H1 (cell line): ENCODE results near the gene ABCC4. TPM values are rescaled to one million over a fixed set of nuclear protein-coding genes. Genes with fewer than 3 reads are reported as not detected.

Experiments used
- CTCF ChIA-PET: fragments of 300-600 bp; sonication (Branson Sonifier 250); formaldehyde crosslinking; loops from one replicate; lab custom pipeline; 2021; ENCODE audit not compliant: partially characterized antibody; lab: Charles Lee
- POLR2A ChIA-PET: fragments of 300-600 bp; sonication (Branson Sonifier 250); formaldehyde crosslinking; loops from one replicate; lab custom pipeline; 2021; ENCODE audit warnings: inconsistent platforms; ENCODE audit not compliant: partially characterized antibody; lab: Charles Lee
- DNase-seq, 2 experiments: peaks; one replicate each; pipeline versions ENCODE4 v3.0.0 to v3.0.0-alpha.2; 2010 to 2022; ENCODE audit warnings: low spot score in 2 of 2, low read depth in 1 of 2, mixed read lengths in 1 of 2
- FAIRE-seq: peaks from 2 replicates; lab custom pipeline; 2011; peaks lifted over from hg19 to GRCh38; lab: Jason Lieb, UNC
- H2AFZ ChIP-seq: 2 replicates; pipeline ENCODE4 v1.8.1; 2012; ENCODE audit warnings: low read length, inconsistent platforms
- H2AK5ac ChIP-seq: 2 replicates; pipeline ENCODE4 v1.6.1; 2013; ENCODE audit warnings: low read depth, low read length
- H2BK120ac ChIP-seq: replicated peaks from 2 replicates; pipeline ENCODE3; 2013; ENCODE audit warnings: low read depth, low read length, inconsistent platforms
- H2BK12ac ChIP-seq: 2 replicates; pipeline ENCODE4 v1.6.1; 2013; ENCODE audit warnings: low read depth, low read length
- H2BK15ac ChIP-seq: 2 replicates; pipeline ENCODE4 v1.6.1; 2013; ENCODE audit warnings: low read length
- H2BK20ac ChIP-seq: 2 replicates; pipeline ENCODE4 v1.6.1; 2013; ENCODE audit warnings: low read length
- H2BK5ac ChIP-seq: 2 replicates; pipeline ENCODE4 v1.6.1; 2013; ENCODE audit warnings: low read depth, low read length
- H3K14ac ChIP-seq: 2 replicates; pipeline ENCODE4 v1.6.1; 2013; ENCODE audit warnings: inconsistent platforms; ENCODE audit not compliant: insufficient read length
- H3K18ac ChIP-seq: 2 replicates; pipeline ENCODE4 v1.6.1; 2013; ENCODE audit warnings: low read length; ENCODE audit errors: extremely low read depth
- H3K23ac ChIP-seq: 2 replicates; pipeline ENCODE4 v1.6.1; 2013; ENCODE audit warnings: inconsistent platforms; ENCODE audit not compliant: insufficient read length
- H3K23me2 ChIP-seq: 2 replicates; pipeline ENCODE4 v1.6.1; 2013; ENCODE audit warnings: low read depth, low read length
- H3K27ac ChIP-seq: 2 replicates; pipeline ENCODE4 v1.6.1; 2011; ENCODE audit warnings: low read depth, low read length, inconsistent platforms
- H3K27me3 ChIP-seq, 4 experiments: replicated peaks in 1 of 4; 1 replicate in 1 of 4; 2 replicates in 3 of 4; pipeline versions ENCODE4 v1.6.1 to v1.8.1; 2011 to 2013; ENCODE audit warnings: low read length in 3 of 4, mild to moderate bottlenecking in 3 of 4, inconsistent platforms in 2 of 4, mixed read lengths in 2 of 4, moderate library complexity in 1 of 4; ENCODE audit not compliant: control insufficient read depth in 3 of 4, insufficient read depth in 3 of 4; ENCODE audit errors: extremely low read depth in 1 of 4
- H3K36me3 ChIP-seq, 4 experiments: 2 replicates each; pipeline versions ENCODE4 v1.6.1 to v1.8.1; 2011 to 2013; ENCODE audit warnings: mild to moderate bottlenecking in 4 of 4, low read length in 3 of 4, moderate library complexity in 2 of 4, control low read depth in 1 of 4, inconsistent platforms in 1 of 4; ENCODE audit not compliant: insufficient read depth in 4 of 4, control insufficient read depth in 2 of 4
- H3K4ac ChIP-seq: replicated peaks from 2 replicates; pipeline ENCODE3; 2013; ENCODE audit warnings: low read length, low read depth, mixed read lengths, inconsistent platforms; ENCODE audit not compliant: insufficient read length
- H3K4me1 ChIP-seq, 4 experiments: replicated peaks in 1 of 4; 1 replicate in 1 of 4; 2 replicates in 3 of 4; pipeline versions ENCODE4 v1.6.1 to v1.8.1; 2011 to 2013; ENCODE audit warnings: low read length in 3 of 4, inconsistent platforms in 2 of 4, mixed read lengths in 1 of 4; ENCODE audit not compliant: insufficient read depth in 4 of 4, control insufficient read depth in 3 of 4
- H3K4me2 ChIP-seq, 2 experiments: 2 replicates each; pipeline versions ENCODE4 v1.6.1 to v1.8.1; 2011 to 2013; ENCODE audit warnings: low read depth in 2 of 2, low read length in 2 of 2, control low read depth in 1 of 2, inconsistent platforms in 1 of 2, mild to moderate bottlenecking in 1 of 2; ENCODE audit not compliant: insufficient read depth in 1 of 2
- H3K4me3 ChIP-seq, 4 experiments: fragments of 200-600, 300-600 bp in 1 of 4; sonication (generic), shearing (Covaris generic), sonication (Bioruptor Twin) in 1 of 4; 2 replicates each; pipeline versions ENCODE4 v1.5.1 to v1.8.1; 2011 to 2016; ENCODE audit warnings: low read length in 4 of 4, low read depth in 3 of 4, control low read depth in 2 of 4, inconsistent platforms in 2 of 4, mild to moderate bottlenecking in 2 of 4, mixed read lengths in 1 of 4, moderate library complexity in 1 of 4; ENCODE audit not compliant: insufficient read depth in 2 of 4; ENCODE audit errors: extremely low read depth in 1 of 4
- H3K56ac ChIP-seq: replicated peaks from 2 replicates; pipeline ENCODE3; 2013; ENCODE audit warnings: low read depth, mild to moderate bottlenecking, mixed read lengths, low read length, inconsistent platforms; ENCODE audit not compliant: insufficient read length
- H3K79me1 ChIP-seq: 2 replicates; pipeline ENCODE4 v1.6.1; 2013; ENCODE audit warnings: low read depth, low read length, control low read depth
- H3K79me2 ChIP-seq, 2 experiments: 2 replicates each; pipeline versions ENCODE4 v1.6.1 to v1.8.1; 2012 to 2013; ENCODE audit warnings: low read length in 2 of 2, mild to moderate bottlenecking in 2 of 2, inconsistent platforms in 1 of 2; ENCODE audit not compliant: insufficient read depth in 2 of 2, control insufficient read depth in 1 of 2
- H3K9ac ChIP-seq, 4 experiments: replicated peaks in 1 of 4; 1 replicate in 1 of 4; 2 replicates in 3 of 4; pipeline versions ENCODE4 v1.6.1 to v1.8.1; 2011 to 2013; ENCODE audit warnings: low read depth in 3 of 4, low read length in 3 of 4, control low read depth in 2 of 4, mild to moderate bottlenecking in 2 of 4, moderate library complexity in 2 of 4, inconsistent platforms in 1 of 4; ENCODE audit errors: extremely low read depth in 1 of 4
- H3K9me3 ChIP-seq, 2 experiments: 2 replicates each; pipeline versions ENCODE4 v1.6.1 to v1.8.1; 2012 to 2013; ENCODE audit warnings: mild to moderate bottlenecking in 2 of 2, moderate library complexity in 2 of 2, control low read depth in 1 of 2, inconsistent platforms in 1 of 2, low read depth in 1 of 2, low read length in 1 of 2, mixed read lengths in 1 of 2; ENCODE audit not compliant: insufficient read depth in 2 of 2
- H4K20me1 ChIP-seq, 2 experiments: replicated peaks in 1 of 2; 2 replicates each; pipeline versions ENCODE3 to v1.8.1; 2011 to 2013; ENCODE audit warnings: inconsistent platforms in 2 of 2, low read length in 2 of 2, mild to moderate bottlenecking in 1 of 2; ENCODE audit not compliant: insufficient read depth in 2 of 2, control insufficient read depth in 1 of 2
- H4K5ac ChIP-seq: 2 replicates; pipeline ENCODE4 v1.6.1; 2013; ENCODE audit warnings: low read length, low read depth, mixed read lengths, inconsistent platforms; ENCODE audit not compliant: insufficient read length
- H4K8ac ChIP-seq: 2 replicates; pipeline ENCODE4 v1.8.0; 2013; ENCODE audit warnings: mild to moderate bottlenecking, moderate library complexity, low read length, inconsistent platforms; ENCODE audit not compliant: insufficient read depth; ENCODE audit errors: extremely low read depth
- H4K91ac ChIP-seq: replicated peaks from 2 replicates; pipeline ENCODE3; 2013; ENCODE audit warnings: low read length, mixed read lengths, inconsistent platforms; ENCODE audit not compliant: insufficient read length
- BRCA1 ChIP-seq: IDR thresholded peaks from 2 replicates; pipeline ENCODE4 v1.6.1; 2012; ENCODE audit warnings: low read depth, low read length, improper control_type of control experiment
- CEBPB ChIP-seq: IDR thresholded peaks from 2 replicates; pipeline ENCODE4 v1.6.1; 2012; ENCODE audit warnings: low read depth, low read length
- CHD1 ChIP-seq: IDR thresholded peaks from 2 replicates; pipeline ENCODE4 v1.6.1; 2012; ENCODE audit warnings: low read depth, low read length, improper control_type of control experiment
- CTBP2 ChIP-seq: IDR thresholded peaks from 2 replicates; pipeline ENCODE4 v1.7.0; 2011; ENCODE audit warnings: borderline replicate concordance, mild to moderate bottlenecking, moderate library complexity, mixed read lengths, low read length; ENCODE audit not compliant: insufficient read depth, insufficient read length
- EGR1 ChIP-seq: IDR thresholded peaks from 2 replicates; pipeline ENCODE4 v1.6.1; 2011; ENCODE audit warnings: low read depth, low read length, borderline replicate concordance
- GTF2F1 ChIP-seq: IDR thresholded peaks from 2 replicates; pipeline ENCODE4 v1.6.1; 2012; ENCODE audit warnings: low read depth, low read length, improper control_type of control experiment, borderline replicate concordance
- HDAC2 ChIP-seq, 2 experiments: fragments of 300-600 bp in 1 of 2; sonication (generic) in 1 of 2; IDR thresholded peaks; 2 replicates each; pipeline ENCODE4 v1.6.1; 2011 to 2012; ENCODE audit warnings: low read depth in 2 of 2, low read length in 2 of 2, mild to moderate bottlenecking in 2 of 2, moderate library complexity in 2 of 2, borderline replicate concordance in 1 of 2, inconsistent platforms in 1 of 2
- HDAC6 ChIP-seq: IDR thresholded peaks from one replicate; pipeline ENCODE4 v1.7.1; 2012; ENCODE audit warnings: low read depth, mild to moderate bottlenecking, inconsistent platforms, low read length, moderate library complexity
- JUND ChIP-seq: IDR thresholded peaks from 2 replicates; pipeline ENCODE4 v1.6.1; 2011; ENCODE audit warnings: mild to moderate bottlenecking, improper control_type of control experiment, low read length
- KDM4A ChIP-seq: IDR thresholded peaks from one replicate; pipeline ENCODE4 v1.7.1; 2012; ENCODE audit warnings: low read depth, mild to moderate bottlenecking, moderate library complexity, low read length, inconsistent platforms; ENCODE audit not compliant: severe bottlenecking
- KDM5A ChIP-seq: fragments of 200-600 bp; IDR thresholded peaks from 2 replicates; pipeline ENCODE4 v1.7.1; 2012; ENCODE audit warnings: mild to moderate bottlenecking, low read length, inconsistent platforms, mixed read lengths
- MAFK ChIP-seq: IDR thresholded peaks from 2 replicates; pipeline ENCODE4 v1.6.1; 2012; ENCODE audit warnings: low read depth, mild to moderate bottlenecking, improper control_type of control experiment, low read length
- POLR2A ChIP-seq, 2 experiments: IDR thresholded peaks; 1 replicate in 1 of 2; 2 replicates in 1 of 2; pipeline ENCODE4 v1.6.1; 2011; ENCODE audit warnings: low read depth in 2 of 2, low read length in 2 of 2, mild to moderate bottlenecking in 2 of 2; ENCODE audit errors: control extremely low read depth in 1 of 2
- SIRT6 ChIP-seq: IDR thresholded peaks from one replicate; pipeline ENCODE4 v1.7.1; 2012; ENCODE audit warnings: low read length, inconsistent platforms
- SIX5 ChIP-seq: IDR thresholded peaks from 2 replicates; pipeline ENCODE4 v1.6.1; 2011; ENCODE audit warnings: mild to moderate bottlenecking, low read depth, low read length
- TBP ChIP-seq: IDR thresholded peaks from 2 replicates; pipeline ENCODE4 v1.6.1; 2011; ENCODE audit warnings: low read depth, low read length, improper control_type of control experiment
- WGBS, 2 experiments: shearing (Covaris generic) in 1 of 2; methylation state at CpG; one replicate each; pipeline versions ENCODE4 v1.1.6 to v1.1.7; 2013 to 2015; ENCODE audit warnings: low lambda C conversion rate in 2 of 2, mixed read lengths in 2 of 2, inconsistent platforms in 1 of 2, low coverage in 1 of 2, missing lambda C conversion rate in 1 of 2; ENCODE audit not compliant: insufficient replicate concordance in 2 of 2, insufficient coverage in 1 of 2, insufficient read length in 1 of 2; ENCODE audit errors: extremely low coverage in 1 of 2, missing lambda C conversion rate in 1 of 2; 5-methylcytosine and 5-hydroxymethylcytosine counted together
- polyA plus RNA-seq, 7 experiments: library from polyadenylated mRNA; depleted of rRNA in 3 of 7; stranded (reverse) in 5 of 7; unstranded in 2 of 7; fragments of >200 nt in 5 of 7; fragments of 200-250 nt in 2 of 7; gene quantifications; 1 replicate in 5 of 7; 2 replicates in 1 of 7; 4 replicates in 1 of 7; pipeline versions ENCODE4 v1.2.1 to v1.2.3, GENCODE V29; 2011 to 2013; ENCODE audit warnings: missing spikeins in 2 of 7, mixed read lengths in 2 of 7
- total RNA-seq: library from RNA; stranded (reverse); fragmentation: NEBNext Ultra II Directional; extraction: Animal tissue kit (Norgen Biotek cat#: 25700); gene quantifications from 2 replicates; pipeline ENCODE4 v1.2.1, GENCODE V29; 2021

ABCC4 gene
- total and polyA plus RNA-seq, 2 of the 8 experiments (the other 6 are each of a cell fraction or from before 2014, with no cell fraction given) = 4.0 to 14.1 TPM

DNA sequence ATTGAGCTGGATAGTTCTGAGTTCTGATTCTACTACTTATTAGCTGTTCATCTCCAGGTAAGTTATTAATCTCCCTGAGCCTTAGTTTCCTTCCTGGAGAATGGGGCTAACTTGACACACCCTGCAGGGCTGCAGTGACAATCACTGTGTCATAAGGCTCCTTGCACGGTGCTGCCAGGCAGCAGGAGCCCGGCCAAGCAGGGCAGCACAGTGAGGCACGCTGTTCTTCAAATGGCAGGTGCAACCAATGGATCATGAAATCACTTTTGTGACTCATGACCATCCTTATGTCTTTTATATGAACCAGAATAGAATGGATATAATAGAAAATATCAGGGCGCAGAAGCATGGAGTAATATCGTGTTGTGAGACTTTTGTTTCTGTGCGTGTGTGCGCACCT lies 242.6 kb downstream of the ABCC4 start:
- FAIRE-seq (no peak), DNase-seq (no peak)
- H4K5ac ChIP-seq = no peak overlapping the region
- WGBS, 2 experiments = 89% methylated on average over 7 of the region's 7 CpGs; no CpG with 5 or more reads in 1 of the 2 experiments
- H3K27ac ChIP-seq = no peak overlapping the region
- ChIA-PET CTCF (no interaction called here), POLR2A (no interaction called here)
- H3K9ac ChIP-seq = no peak overlapping the region
- H3K4me3 ChIP-seq = no peak overlapping the region
- H3K14ac ChIP-seq = no peak overlapping the region
- H2BK15ac ChIP-seq = no peak overlapping the region
- no peak overlapping the region for H2BK12ac ChIP-seq
- peak overlapping the region; percentile 47; the same call in 1 of the 2 replicates for H2AK5ac ChIP-seq
- H3K79me1 ChIP-seq = no peaks in the 10 kb centered on the region
- H3K36me3 ChIP-seq = no peaks in the 10 kb centered on the region
- peaks cover 0 to 2% (median 0%) of the 10 kb centered on the region in 4 experiments; a peak in 1 of 7 replicates for H3K4me1 ChIP-seq
- no peak overlapping the region for H4K8ac ChIP-seq
- no peak overlapping the region for H2BK20ac ChIP-seq
- H2BK5ac ChIP-seq = no peak overlapping the region; the same call in 1 of the 2 replicates
- no peak overlapping the region for H2BK120ac ChIP-seq
- H3K9me3 ChIP-seq = no peaks in the 10 kb centered on the region
- H4K91ac ChIP-seq = no peak overlapping the region
- H2AFZ ChIP-seq = no peak overlapping the region
- H3K4ac ChIP-seq = no peak overlapping the region
- H3K79me2 ChIP-seq = no peaks in the 10 kb centered on the region
- no peaks in the 10 kb centered on the region for H3K27me3 ChIP-seq
- no peak overlapping the region for H3K56ac ChIP-seq
- no peaks in the 10 kb centered on the region for H3K23me2 ChIP-seq
- H3K18ac ChIP-seq = no peak overlapping the region
- H3K4me2 ChIP-seq = no peak overlapping the region
- no peak overlapping the region for H3K23ac ChIP-seq
- no peaks in the 10 kb centered on the region for H4K20me1 ChIP-seq
- TF ChIP-seq GTF2F1 (no peak), BRCA1 (no peak), TBP (no peak), SIRT6 (no peak), JUND (no peak), SIX5 (no peak), HDAC2 (IDR thresholded peaks at IDR 0.05; ENCODE audit: borderline replicate concordance in 1 of 2, low read depth in 2 of 2, low read length in 2 of 2) (no peak), MAFK (no peak), CTBP2 (no peak), KDM4A (no peak), POLR2A (IDR thresholded peaks at IDR 0.05; ENCODE audit: control extremely low read depth in 1 of 2, low read depth in 2 of 2, low read length in 2 of 2) (no peak), CEBPB (no peak), HDAC6 (no peak), CHD1 (no peak), EGR1 (no peak), KDM5A (no peak)
